K562 (cell line): ENCODE data around the gene ABR. TPM values are rescaled to one million over a fixed set of nuclear protein-coding genes. Genes with fewer than 3 reads are reported as not detected.

Experiments
- ATAC-seq: fragments of 200-7000 bp; cut with Tn5 transposase; 3 replicates; pipeline ENCODE4 v1.9.1; 2020; ENCODE audit warnings: moderate library complexity
- BruUV-seq: library from RNA; stranded (reverse); fragments of 400-500 nt; replicated peaks from 2 replicates; lab custom pipeline; 2021; lab: Mats Ljungman, UMichigan
- CTCF ChIA-PET: fragments of 300-600 bp; formaldehyde crosslinking; extraction: SDS; loops from one replicate; lab custom pipeline; 2021; ENCODE audit warnings: low intra/inter-chr PET ratio; lab: Yijun Ruan, JAX
- POLR2A ChIA-PET: fragments of 300-600, 350-650 bp; sonication (Branson Sonifier 250); formaldehyde crosslinking; extraction: SDS; loops from one replicate; lab custom pipeline; 2021; ENCODE audit warnings: antibody characterized with exemption, inconsistent platforms; lab: Yijun Ruan, JAX
- DNase-seq, 4 experiments: peaks; one replicate each; pipeline versions ENCODE4 v3.0.0 to v3.0.0-alpha.2; 2011 to 2018; ENCODE audit warnings: low spot score in 3 of 4, mixed read lengths in 3 of 4; ENCODE audit errors: extremely low read depth in 1 of 4
- FAIRE-seq: peaks from 2 replicates; lab custom pipeline; 2011; peaks lifted over from hg19 to GRCh38; lab: Jason Lieb, UNC
- H2AFZ ChIP-seq: 2 replicates; pipeline ENCODE4 v1.6.0; 2011; ENCODE audit warnings: low read depth, low read length, control low read depth, inconsistent platforms
- H3K27ac ChIP-seq: fragments of 200-600 bp; 3 replicates; pipeline ENCODE4 v1.8.0; 2011; ENCODE audit warnings: low read depth, mild to moderate bottlenecking, control low read depth, inconsistent platforms, low read length, moderate library complexity, mixed read lengths; ENCODE audit errors: extremely low read depth
- H3K27me3 ChIP-seq, 2 experiments: fragments of 300-600 bp in 1 of 2; 2 replicates in 1 of 2; 3 replicates in 1 of 2; pipeline versions ENCODE4 v1.6.0 to v1.8.0; 2011; ENCODE audit warnings: inconsistent platforms in 2 of 2, low read length in 2 of 2, mild to moderate bottlenecking in 1 of 2, mixed read lengths in 1 of 2, moderate library complexity in 1 of 2; ENCODE audit not compliant: control insufficient read depth in 2 of 2, insufficient read depth in 2 of 2
- H3K36me3 ChIP-seq: fragments of 300-600 bp; 3 replicates; pipeline ENCODE4 v1.8.0; 2011; ENCODE audit warnings: mild to moderate bottlenecking, low read length, inconsistent platforms; ENCODE audit not compliant: control insufficient read depth, insufficient read depth
- H3K4me1 ChIP-seq, 2 experiments: fragments of 200-600 bp in 1 of 2; replicated peaks in 1 of 2; 2 replicates in 1 of 2; 3 replicates in 1 of 2; pipeline versions ENCODE4 v1.5.1 to v1.8.0; 2011; ENCODE audit warnings: inconsistent platforms in 2 of 2, low read length in 2 of 2, mild to moderate bottlenecking in 1 of 2, mixed read lengths in 1 of 2, moderate library complexity in 1 of 2; ENCODE audit not compliant: control insufficient read depth in 2 of 2, insufficient read depth in 2 of 2
- H3K4me2 ChIP-seq: 2 replicates; pipeline ENCODE4 v1.6.1; 2011; ENCODE audit warnings: low read length, control low read depth, inconsistent platforms, mixed read lengths; ENCODE audit not compliant: insufficient read depth
- H3K4me3 ChIP-seq: fragments of 200-600 bp; sonication (generic), shearing (Covaris generic); 2 replicates; pipeline ENCODE4 v1.5.1; 2016; ENCODE audit warnings: control low read depth, inconsistent platforms
- H3K79me2 ChIP-seq: fragments of 200-600 bp; 3 replicates; pipeline ENCODE4 v1.8.0; 2011; ENCODE audit warnings: low read length, inconsistent platforms; ENCODE audit not compliant: control insufficient read depth, insufficient read depth
- H3K9ac ChIP-seq, 2 experiments: 2 replicates each; pipeline versions ENCODE4 v1.6.0 to v1.6.1; 2011; ENCODE audit warnings: low read depth in 2 of 2, low read length in 2 of 2, control low read depth in 1 of 2, inconsistent platforms in 1 of 2, mild to moderate bottlenecking in 1 of 2, mixed read lengths in 1 of 2; ENCODE audit not compliant: insufficient read depth in 1 of 2
- H3K9me1 ChIP-seq: one replicate; pipeline ENCODE4 v1.6.0; 2011; ENCODE audit warnings: inconsistent platforms, mild to moderate bottlenecking, low read length, moderate library complexity; ENCODE audit not compliant: control insufficient read depth, insufficient read depth
- H3K9me3 ChIP-seq: replicated peaks from 2 replicates; pipeline ENCODE4 v1.5.1; 2011; ENCODE audit warnings: low read depth, low read length, inconsistent platforms; ENCODE audit not compliant: control insufficient read depth, insufficient read depth
- H4K20me1 ChIP-seq: replicated peaks from 2 replicates; pipeline ENCODE4 v1.6.1; 2011; ENCODE audit warnings: low read length, inconsistent platforms, mixed read lengths; ENCODE audit not compliant: control insufficient read depth, insufficient read depth
- MAFK ChIP-seq: IDR thresholded peaks from 2 replicates; pipeline ENCODE4 v1.6.1; 2011; ENCODE audit warnings: low read length, improper control_type of control experiment
- MYBL2 ChIP-seq, 2 experiments: fragments of 450-650 bp in 1 of 2; sonication (generic) in 1 of 2; formaldehyde crosslinking in 1 of 2; IDR thresholded peaks; 2 replicates each; pipeline versions ENCODE4 v1.6.1 to v1.8.1; 2017 to 2022; ENCODE audit warnings: borderline replicate concordance in 1 of 2, inconsistent platforms in 1 of 2, low read depth in 1 of 2, mild to moderate bottlenecking in 1 of 2, missing genetic modification reagents in 1 of 2, moderate library complexity in 1 of 2
- NCOA1 ChIP-seq: fragments of 450-650 bp; IDR thresholded peaks from 2 replicates; pipeline ENCODE4 v1.6.1; 2016; ENCODE audit warnings: low read depth
- ZNF274 ChIP-seq: IDR thresholded peaks from 2 replicates; pipeline ENCODE4 v1.6.1; 2011; ENCODE audit warnings: low read depth, mild to moderate bottlenecking, low read length, moderate library complexity, borderline replicate concordance
- WGBS: fragments of 100-300 bp; shearing (Covaris generic); methylation state at CpG from one replicate; pipeline ENCODE4 v1.1.6; 2016; ENCODE audit warnings: low coverage, mixed read lengths; ENCODE audit not compliant: insufficient coverage; ENCODE audit errors: missing lambda C conversion rate; 5-methylcytosine and 5-hydroxymethylcytosine counted together
- in situ Hi-C: fragments of 300-500 bp; cut with MboI; formaldehyde crosslinking; loops from 4 replicates; pipeline ENCODE4 v1.15.0; 2018; ENCODE audit warnings: inconsistent platforms, mixed read lengths
- intact Hi-C: fragments of 100-400 bp; cut with micrococcal nuclease; formaldehyde crosslinking; loops from 2 replicates; pipeline ENCODE4 v1.14.2; 2022
- polyA plus RNA-seq, 8 experiments: library from polyadenylated mRNA; depleted of rRNA in 4 of 8; stranded (reverse) in 5 of 8; unstranded in 3 of 8; fragments of >200 nt; fragmentation: Nextera tagmentation in 2 of 8; fragmentation: Illumina TruSeq in 1 of 8; extraction: Ambion mirVana in 2 of 8; extraction: Trizol in 1 of 8; gene quantifications; 2 replicates each; pipeline versions ENCODE4 v1.2.1 to v1.2.3, GENCODE V29; 2011 to 2014; ENCODE audit warnings: inconsistent platforms in 1 of 8, missing spikeins in 1 of 8
- total RNA-seq, 7 experiments: library from RNA; depleted of rRNA in 6 of 7; stranded (reverse); fragments of >200 nt in 6 of 7; fragmentation: Illumina TruSeq in 2 of 7; extraction: Trizol in 2 of 7; gene quantifications; 2 replicates each; pipeline versions ENCODE4 v1.2.1 to v1.2.3, GENCODE V29; 2011 to 2021; ENCODE audit warnings: low replicate concordance in 1 of 7
- TF ChIP-seq, protein P1 (sequence below): fragments of 250-450 bp; sonication (Bioruptor Pico); IDR thresholded peaks from 2 replicates; pipeline ENCODE4 v1.5.0; 2020; ENCODE audit warnings: mild to moderate bottlenecking
- TF ChIP-seq, protein P2 (sequence below), 2 experiments: fragments of 450-650 bp; formaldehyde crosslinking in 1 of 2; IDR thresholded peaks; 2 replicates each; pipeline versions ENCODE4 v1.4.0 to v1.6.1; 2014 to 2020; ENCODE audit warnings: mild to moderate bottlenecking in 2 of 2, borderline replicate concordance in 1 of 2, low read depth in 1 of 2

Gene ABR
- total and polyA plus RNA-seq, 9 of the 15 experiments (the other 6 are each of a cell fraction or from before 2014, with no cell fraction given): 0.07 to 1.6 (median 0.37) TPM; not detected in 1

DNA sequence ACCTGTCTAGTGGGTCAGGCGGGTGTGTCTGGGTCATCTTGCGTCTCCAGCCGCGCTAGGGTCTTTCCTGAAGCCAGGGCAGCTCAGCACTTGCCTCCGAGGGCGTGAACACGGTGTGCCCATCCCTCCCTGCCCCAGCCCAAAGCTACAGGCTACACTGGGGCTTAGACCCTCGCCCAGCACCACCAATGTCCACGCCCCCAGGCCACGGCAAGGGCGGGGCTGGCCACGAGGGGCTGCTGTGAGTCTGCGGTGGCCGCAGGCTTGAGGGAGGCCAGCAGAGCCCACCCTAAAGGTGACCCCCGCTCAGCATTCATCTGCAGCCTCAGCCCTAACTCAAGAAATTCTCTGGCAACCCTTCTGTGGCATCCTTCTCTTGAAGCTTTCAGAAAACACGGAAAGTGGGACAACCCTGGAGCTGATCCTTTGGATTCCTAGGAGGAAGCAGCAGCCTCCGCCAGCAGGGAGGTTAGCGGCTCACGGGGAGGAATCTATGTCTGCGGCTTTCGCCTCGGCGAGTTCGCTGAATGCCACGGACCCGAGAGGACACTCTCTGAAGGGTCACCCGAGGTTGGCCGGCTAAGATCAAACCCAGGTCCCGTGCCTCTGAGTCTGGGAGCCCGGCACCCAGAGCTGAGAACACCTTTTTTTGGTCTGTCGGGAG, 141.2 kb downstream of the ABR start:
- in situ Hi-C loops: no loop called here
- H3K9me3 ChIP-seq: no peaks in the 10 kb centered on the region
- ChIA-PET POLR2A (interaction anchor here (0.5 kb wide), 1 partner anchor 10 kb away, joined by 3 read pairs; no protein-coding TSS in a partner anchor), CTCF (no interaction called here)
- peaks cover 25 to 64% of the 10 kb centered on the region in 2 experiments; a peak in 4 of 5 replicates for H3K27me3 ChIP-seq
- BruUV-seq: no TSS peak
- H2AFZ ChIP-seq: no peak overlapping the region
- no peaks in the 10 kb centered on the region for H3K36me3 ChIP-seq
- no peak overlapping the region for H3K27ac ChIP-seq
- ATAC-seq (no peak), FAIRE-seq (no peak), DNase-seq (no peak)
- no peaks in the 10 kb centered on the region for H4K20me1 ChIP-seq
- intact Hi-C loops: no loop called here
- peaks cover 0 to 9% of the 10 kb centered on the region in 2 experiments; a peak in 2 of 5 replicates for H3K4me1 ChIP-seq
- no peak overlapping the region for H3K4me3 ChIP-seq
- 4% methylated on average over 16 of the region's 31 CpGs for WGBS
- no peaks in the 10 kb centered on the region for H3K9me1 ChIP-seq
- H3K9ac ChIP-seq: no peak overlapping the region; a peak in 1 of 4 replicates
- H3K4me2 ChIP-seq: no peak overlapping the region
- no peaks in the 10 kb centered on the region for H3K79me2 ChIP-seq
- TF ChIP-seq, protein P1, sequence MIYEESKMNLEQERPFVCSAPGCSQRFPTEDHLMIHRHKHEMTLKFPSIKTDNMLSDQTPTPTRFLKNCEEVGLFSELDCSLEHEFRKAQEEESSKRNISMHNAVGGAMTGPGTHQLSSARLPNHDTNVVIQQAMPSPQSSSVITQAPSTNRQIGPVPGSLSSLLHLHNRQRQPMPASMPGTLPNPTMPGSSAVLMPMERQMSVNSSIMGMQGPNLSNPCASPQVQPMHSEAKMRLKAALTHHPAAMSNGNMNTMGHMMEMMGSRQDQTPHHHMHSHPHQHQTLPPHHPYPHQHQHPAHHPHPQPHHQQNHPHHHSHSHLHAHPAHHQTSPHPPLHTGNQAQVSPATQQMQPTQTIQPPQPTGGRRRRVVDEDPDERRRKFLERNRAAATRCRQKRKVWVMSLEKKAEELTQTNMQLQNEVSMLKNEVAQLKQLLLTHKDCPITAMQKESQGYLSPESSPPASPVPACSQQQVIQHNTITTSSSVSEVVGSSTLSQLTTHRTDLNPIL (CRISPR knock-in tag): no peak
- TF ChIP-seq MAFK (no peak), ZNF274 (no peak), NCOA1 (no peak), MYBL2 (IDR thresholded peaks at IDR 0.05; ENCODE audit: low read depth) (no peak), MYBL2 (CRISPR knock-in tag; IDR thresholded peaks at IDR 0.05; ENCODE audit: borderline replicate concordance) (no peak)
- TF ChIP-seq, protein P2, sequence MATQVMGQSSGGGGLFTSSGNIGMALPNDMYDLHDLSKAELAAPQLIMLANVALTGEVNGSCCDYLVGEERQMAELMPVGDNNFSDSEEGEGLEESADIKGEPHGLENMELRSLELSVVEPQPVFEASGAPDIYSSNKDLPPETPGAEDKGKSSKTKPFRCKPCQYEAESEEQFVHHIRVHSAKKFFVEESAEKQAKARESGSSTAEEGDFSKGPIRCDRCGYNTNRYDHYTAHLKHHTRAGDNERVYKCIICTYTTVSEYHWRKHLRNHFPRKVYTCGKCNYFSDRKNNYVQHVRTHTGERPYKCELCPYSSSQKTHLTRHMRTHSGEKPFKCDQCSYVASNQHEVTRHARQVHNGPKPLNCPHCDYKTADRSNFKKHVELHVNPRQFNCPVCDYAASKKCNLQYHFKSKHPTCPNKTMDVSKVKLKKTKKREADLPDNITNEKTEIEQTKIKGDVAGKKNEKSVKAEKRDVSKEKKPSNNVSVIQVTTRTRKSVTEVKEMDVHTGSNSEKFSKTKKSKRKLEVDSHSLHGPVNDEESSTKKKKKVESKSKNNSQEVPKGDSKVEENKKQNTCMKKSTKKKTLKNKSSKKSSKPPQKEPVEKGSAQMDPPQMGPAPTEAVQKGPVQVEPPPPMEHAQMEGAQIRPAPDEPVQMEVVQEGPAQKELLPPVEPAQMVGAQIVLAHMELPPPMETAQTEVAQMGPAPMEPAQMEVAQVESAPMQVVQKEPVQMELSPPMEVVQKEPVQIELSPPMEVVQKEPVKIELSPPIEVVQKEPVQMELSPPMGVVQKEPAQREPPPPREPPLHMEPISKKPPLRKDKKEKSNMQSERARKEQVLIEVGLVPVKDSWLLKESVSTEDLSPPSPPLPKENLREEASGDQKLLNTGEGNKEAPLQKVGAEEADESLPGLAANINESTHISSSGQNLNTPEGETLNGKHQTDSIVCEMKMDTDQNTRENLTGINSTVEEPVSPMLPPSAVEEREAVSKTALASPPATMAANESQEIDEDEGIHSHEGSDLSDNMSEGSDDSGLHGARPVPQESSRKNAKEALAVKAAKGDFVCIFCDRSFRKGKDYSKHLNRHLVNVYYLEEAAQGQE (IDR thresholded peaks at IDR 0.05; ENCODE audit: borderline replicate concordance): no peak
- TF ChIP-seq, protein P2 (CRISPR knock-in tag; IDR thresholded peaks at IDR 0.05; ENCODE audit: low read depth): no peak
